Measurements from ENCODE around the gene ADNP2.
A peak's percentile ranks its signal among the peaks of the same experiment; 100 is the strongest.
"Not testable (repeated sequence)": the region's sequence is repeated elsewhere in the genome, so short reads cannot be mapped to it uniquely, and the experiment has no call there.

Gene ADNP2

DNA sequence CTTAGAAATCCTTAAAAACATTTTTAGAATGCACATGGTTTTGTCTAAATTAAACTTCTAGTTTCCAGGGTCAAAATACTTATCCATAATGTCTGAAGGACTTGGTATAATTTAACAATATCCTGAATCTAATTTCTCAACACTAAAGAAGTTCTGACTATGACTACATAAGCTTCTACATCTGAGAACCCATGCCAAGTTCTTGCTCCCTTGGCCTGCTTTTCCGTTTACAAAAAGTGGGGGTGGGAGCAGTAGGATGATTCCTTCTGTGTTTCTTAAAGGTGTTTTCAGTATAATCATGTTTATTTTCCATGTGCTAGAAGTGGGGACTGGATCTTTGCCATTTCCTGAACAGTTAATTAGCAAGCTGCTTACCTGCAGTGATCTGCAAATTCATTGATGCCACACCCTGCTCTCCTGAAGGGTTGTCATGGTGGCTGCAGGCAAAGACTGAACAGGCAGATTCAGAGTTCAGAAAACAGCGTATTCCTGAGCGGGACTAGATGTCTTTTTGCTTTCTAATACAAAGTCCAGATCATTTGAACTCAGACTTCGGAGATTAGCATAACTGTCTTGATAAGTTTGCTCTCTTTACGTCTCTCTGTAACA lies 36.2 kb downstream of the ADNP2 start:
- DNase-seq (ENCODE audit: low read depth), result no peak

DNA sequence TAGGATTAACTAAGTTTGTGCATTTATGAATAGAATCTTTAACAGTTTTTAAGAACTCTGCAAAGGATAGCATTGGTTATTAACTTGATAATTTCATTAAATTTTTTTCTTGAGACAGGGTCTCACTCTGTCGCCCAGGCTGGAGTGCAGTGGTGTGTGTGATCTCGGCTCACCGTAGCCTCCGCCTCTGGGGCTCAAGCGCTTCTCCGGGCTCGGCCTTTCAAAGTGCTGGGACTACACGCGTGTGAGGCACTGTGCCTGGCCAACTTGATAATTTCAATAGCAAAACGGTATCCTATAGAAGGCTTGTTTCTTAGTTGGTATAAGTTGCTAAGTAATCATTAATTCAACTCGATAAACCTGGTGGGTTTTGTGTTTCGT lies 38.0 kb downstream of the ADNP2 start:
- DNase-seq (ENCODE audit: low read depth), result no peak

DNA sequence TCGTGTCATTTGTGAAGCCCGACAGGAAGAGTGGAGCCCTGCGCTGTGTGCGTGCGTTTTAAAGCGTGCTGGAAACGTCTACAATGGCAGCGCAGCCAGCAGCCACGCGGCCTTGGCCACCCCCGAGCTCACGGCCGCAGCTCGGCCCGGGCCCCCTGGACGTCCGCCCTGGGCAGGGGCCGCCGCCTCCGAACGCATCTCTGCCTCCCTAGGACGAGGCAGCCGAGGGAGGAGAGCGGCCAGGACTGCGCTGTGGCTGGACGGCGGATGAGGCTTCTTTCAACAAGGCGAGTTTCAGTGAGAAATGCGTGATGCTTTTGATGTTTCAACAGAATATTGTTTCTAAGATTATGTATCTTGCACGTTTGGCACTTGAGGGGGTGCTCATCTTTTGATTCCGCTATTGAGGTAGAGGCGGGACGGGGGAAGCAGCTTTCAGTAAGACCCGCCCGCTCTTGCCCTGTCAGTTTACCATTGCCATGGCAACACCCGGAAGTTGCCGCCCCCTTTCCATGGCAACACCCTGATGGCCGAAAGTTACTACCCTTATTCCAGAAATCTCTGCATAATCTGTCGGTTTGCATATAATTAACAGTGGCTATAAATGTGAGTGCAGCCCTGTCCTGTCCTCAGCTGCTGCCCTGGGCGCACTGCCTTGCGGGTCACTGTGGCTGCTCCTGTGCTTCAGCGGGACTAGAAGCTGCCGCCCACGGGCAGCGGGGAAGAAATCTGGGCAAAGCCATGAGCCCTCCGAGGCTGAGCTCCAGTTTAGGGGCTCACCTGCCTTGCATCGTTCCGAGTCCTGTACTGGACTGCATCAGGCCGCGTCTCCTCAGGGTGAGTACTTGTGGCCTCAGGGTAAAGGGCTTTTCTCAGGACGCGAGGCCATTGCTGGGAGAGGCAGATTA lies 38.6 kb downstream of the ADNP2 start:
- no peak for DNase-seq (ENCODE audit: low read depth)

DNA sequence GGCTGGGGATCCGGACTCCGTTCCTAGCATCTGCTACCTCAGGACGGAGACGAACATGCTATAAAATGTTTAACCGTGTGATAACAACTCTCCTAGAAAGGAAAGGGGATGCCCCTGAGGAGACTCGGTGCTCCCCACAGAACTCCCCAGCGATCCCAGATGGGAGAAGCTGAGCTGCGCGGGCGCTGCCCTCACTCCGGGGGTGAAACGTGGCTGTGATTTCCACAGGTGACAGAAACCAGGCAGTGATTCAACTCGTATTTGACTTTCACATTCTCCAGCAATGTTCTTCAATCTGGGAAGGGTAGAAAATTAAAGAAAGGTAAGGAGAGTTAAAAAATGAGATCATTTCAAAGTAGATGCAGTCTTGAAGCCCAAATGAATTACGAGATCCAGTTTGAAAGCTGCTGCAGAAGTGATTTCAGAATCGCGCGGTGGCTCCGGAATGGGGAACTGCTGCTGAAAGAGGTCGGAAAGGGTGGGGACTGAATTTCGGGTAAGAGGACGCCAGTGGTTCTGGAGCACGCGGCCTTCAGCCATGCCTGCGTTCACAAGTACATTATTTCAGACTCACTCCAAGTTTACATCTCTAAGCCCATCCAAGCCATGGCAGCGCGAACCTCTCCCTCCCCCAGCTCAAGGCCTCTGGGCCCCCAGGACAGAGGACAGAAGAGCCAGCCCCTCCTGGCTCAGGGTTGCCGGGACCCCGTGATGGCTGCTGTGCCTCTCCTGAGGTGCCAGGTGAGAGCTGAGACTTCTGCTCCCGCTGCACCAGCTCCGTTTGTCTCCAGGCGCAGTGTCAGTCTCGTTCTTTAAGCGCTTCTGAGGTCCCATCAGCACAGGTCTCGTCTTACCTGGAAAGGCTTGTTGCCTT lies 39.5 kb downstream of the ADNP2 start:
- no peak for DNase-seq (ENCODE audit: low read depth)

DNA sequence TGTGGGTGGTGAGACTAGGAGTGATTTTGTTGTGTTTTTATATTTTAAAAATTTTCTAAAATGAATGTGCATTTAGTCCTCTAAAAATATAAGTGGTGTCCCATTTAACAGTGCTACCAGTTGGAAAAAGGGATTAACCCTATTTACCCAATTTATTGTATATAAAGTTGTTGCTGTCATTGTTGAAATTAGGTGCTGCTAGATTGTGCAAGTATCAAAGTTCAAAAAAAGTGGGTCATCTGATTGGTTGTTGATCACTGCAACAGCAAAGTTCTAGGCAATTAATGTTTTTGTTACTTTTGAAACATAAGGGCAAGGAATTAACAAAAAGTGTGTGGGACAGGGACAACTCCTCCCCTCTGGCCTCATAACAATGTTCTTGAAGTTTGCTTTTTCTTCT lies 40.6 kb downstream of the ADNP2 start:
- no peak for DNase-seq (ENCODE audit: low read depth)

DNA sequence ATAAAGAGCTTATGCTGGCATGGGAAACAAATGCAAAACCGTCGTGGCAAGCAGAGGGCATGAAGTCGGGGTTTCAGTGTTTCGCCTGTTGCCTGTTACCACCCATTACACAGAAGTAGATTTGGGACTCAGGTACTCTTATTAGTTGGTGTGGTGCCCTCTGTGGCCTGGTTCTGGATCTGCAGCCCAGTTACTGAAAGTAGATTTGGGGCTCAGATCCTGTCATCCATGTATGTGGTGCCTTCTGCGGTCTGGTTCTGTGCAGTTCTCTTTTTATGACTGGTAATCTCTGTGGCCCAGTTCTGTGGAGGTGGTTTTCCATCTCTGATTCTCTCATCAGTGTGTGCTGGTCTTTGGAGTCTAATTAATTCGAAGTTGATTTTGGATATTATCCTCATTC lies 45.2 kb downstream of the ADNP2 start:
- no peak for DNase-seq (ENCODE audit: low read depth)

DNA sequence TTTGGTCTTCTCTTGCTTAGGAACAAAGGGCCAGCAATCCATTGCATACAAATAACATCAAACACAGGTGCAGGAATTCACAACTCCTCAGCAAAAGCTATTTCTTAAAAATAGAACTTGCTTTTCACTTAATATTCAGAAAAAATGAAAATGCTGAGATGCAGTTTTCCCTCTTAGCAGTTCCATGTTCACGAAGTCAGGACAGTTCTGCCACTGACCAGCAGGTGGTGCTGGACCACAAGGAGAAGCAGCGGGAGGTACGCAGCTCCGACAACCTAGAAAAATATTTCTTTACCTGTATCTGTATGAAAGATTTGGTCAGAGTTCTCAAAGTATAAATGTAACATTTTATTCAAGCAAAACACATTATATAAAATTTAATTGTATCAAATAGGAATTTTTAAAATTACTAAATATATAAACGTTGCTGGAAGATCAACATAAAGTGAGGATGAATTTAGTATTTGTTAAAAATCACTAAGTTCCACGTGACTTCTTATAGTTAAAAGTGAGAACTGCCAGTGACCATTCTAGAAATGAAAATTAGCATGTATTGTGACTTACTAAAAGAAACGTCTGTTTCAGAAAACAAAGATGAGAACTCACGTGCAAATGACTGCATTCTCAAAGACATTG lies 48.8 kb downstream of the ADNP2 start:
- DNase-seq (ENCODE audit: low read depth), result peak; percentile 24

DNA sequence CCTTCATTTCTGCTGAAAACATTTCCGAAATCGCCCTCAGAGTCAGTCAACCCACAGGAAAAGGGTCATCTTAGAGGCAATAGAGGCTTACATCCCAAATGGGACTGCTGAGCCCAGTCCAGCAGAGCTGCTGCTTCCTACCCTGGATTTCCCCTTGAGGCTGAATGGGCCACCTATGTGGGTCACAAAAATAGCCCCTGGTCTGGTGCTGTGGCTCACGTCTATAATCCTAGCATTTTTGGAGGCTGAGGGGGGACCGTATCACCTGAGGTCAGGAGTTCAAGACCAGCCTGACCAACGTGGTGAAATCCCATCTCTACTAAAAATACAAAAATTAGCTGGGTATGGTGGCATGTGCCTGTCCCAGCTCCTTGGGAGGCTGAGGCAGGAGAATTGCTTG lies 49.3 kb downstream of the ADNP2 start:
- no peak for DNase-seq (ENCODE audit: low read depth)

DNA sequence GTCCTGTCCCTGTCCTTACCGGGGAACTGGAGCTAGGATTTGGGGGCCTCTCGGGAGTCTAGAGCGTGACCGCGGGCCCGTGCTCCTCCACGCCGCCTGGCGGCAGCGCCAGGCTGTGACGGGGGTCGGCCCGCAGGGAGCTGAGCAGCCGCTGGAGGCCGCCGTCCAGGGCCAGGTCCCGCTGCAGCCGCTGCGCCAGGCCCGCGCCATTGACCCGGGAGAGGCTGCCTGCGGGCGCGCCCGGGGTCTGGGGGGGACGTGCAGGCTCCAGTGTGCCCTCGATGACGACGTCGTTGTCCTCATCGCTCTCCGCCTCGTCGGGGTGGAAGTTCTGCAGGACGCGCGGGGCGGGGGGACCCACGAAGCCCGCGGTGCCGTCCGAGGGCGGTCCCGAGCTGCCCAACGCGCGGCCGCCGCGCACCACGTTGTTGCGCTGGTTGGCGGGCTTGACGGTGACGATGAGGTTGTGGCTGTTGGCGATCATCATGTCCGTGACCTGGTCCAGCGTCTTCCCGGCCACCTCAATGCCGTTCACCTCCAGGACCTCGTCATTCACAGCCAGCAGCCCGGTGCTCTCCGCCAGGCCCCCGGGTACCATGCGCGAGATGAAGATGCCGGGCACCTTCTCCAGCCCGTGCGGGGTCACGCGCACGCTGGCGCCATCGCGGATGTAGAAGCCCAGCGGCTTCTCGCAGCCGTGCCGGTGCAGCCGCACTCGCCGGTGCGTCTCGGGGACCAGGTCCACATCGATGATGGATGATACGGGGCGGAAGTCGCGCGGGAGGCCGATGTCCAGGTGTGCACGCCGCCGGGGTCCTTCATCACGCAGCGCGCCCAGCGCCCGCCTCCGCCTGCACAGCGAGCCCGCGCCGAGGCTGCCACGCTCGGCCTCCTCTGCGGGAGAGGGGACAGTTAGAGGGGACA lies 50.9 kb downstream of the ADNP2 start:
- DNase-seq (ENCODE audit: low read depth), result no peak

DNA sequence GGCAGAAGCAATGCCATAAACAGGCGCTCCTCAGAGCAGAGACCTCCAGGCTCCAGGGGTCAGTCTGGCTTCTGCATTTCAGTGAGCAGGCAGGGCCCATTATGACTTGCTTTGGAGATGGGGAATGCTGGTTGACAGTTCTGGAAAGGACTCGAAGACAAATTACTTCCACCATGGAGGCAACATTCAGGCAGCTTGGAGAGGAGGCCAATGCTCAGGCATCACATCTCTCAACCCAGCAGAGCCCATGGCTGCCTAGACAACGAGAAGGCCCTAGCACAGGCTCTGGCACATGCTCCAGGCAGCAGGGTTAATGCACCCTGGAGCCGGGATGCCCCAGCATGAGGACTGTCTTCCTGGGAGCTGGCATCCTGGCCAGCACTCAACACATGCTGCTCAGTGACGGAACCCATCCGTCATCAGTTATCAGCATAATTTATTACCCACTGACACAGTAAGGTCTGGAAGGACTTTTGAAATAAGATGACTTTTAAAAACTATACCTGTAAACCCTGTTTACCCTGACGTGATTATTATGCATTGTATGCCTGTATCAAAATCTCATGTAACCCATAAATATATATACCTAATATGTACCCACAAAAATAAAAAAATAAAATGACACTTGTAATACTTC lies 52.8 kb downstream of the ADNP2 start:
- DNase-seq (ENCODE audit: low read depth), result no peak

DNA sequence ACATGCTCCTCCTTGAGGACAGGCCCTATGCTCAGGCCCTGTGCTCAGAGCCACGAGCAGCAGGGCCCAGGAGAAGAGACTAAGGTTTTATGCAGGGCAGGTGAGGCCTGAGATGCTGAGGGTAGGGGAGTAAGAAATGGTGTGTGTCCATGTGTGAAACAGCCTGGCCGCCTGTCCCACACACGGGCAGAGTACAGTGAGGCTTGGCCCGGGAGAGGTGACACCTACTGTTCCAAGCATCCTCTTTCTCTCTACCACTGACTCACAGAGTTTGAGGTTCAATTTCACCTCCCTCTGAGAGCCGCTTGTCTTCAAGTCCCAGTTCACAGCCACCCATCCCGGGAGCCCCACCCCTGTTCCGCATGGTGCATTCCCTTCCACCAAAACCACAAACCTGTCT lies 54.1 kb downstream of the ADNP2 start:
- no peak for DNase-seq (ENCODE audit: low read depth)

DNA sequence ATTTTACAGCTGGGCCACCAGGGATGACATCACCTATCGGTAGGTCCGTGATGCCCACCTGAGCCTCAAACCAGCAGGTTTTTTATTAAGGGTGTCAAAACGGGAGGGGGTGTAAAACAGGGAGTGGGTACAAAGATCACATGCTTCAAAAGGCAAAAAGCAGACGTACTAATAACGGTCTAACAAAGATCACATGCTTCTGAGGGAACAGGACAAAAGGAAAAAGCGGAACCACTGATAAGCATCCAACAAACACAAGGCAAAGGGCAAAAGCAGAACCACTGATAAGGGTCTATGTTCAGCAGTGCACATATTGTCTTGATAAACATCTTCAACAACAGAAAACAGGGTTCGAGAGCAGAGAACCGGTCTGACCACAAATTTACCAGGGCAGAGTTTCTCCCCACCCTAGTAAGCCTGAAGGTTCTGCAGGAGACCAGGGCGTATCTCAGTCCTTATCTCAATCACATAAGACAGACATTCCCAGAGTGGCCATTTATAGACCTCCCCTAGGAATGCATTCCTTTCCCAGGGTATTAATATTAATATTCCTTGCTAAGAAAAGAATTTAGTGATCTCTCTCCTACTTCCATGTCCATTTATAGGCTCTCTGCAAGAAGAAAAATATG lies 55.8 kb downstream of the ADNP2 start:
- DNase-seq (ENCODE audit: low read depth), result not testable (repeated sequence)

DNA sequence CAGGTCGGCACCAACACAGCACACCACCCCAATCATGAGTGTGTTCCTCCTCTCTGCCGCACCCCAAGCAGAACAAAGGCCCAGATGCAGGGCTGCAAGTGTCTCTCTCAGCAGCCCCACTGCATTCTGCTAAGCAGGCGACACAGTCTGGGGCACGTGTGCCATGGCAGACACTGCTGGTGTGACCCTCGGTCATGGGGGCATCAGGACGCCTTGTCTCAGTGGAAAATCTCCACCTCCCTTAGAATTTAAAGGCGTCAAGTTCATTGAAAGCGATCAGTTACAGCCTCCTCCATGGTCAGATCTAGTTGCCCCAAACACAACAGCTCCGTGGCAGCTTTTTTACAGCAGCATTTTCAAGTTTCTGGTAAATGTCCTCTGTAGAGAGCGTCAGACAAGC lies 57.2 kb downstream of the ADNP2 start:
- DNase-seq (ENCODE audit: low read depth), result no peak

DNA sequence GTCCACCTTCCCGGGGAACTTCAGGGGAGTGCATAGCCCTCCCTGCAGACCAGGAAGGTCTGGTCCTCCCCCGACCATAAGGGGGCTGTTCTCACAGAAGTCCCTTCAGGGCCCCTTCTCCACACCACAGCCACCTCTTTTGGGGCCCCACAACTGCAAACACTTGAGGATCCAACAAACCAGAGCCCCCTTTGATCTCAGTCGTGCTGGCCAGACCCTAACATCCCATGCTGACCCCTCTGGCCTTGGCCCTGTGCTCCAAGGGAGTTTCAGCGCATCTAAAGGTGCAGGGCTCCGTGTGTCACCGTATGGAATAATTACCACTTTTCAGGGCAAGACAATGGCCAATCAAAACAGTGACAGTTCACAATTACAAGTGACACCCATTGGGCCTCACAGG lies 57.7 kb downstream of the ADNP2 start:
- no peak for DNase-seq (ENCODE audit: low read depth)

DNA sequence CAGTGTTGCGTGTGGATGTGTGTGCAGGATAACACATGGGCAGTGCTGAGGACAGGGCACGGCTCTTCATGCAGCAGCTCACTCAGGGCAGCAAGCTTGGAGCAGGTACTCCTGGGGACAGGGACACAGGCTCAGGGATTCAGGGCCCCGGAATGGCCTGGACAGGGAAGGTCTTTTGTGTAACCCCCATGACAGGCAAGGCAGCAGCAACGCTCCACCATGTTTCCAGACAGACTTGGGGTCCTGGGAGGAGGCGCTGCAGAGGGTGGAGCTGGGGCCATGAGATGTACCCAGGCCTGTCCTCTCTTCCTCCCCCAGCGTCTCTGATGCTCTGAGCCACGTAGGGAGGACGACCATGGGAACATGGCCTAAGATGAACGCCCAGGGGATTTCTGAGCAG lies 58.3 kb downstream of the ADNP2 start:
- DNase-seq (ENCODE audit: low read depth), result no peak

DNA sequence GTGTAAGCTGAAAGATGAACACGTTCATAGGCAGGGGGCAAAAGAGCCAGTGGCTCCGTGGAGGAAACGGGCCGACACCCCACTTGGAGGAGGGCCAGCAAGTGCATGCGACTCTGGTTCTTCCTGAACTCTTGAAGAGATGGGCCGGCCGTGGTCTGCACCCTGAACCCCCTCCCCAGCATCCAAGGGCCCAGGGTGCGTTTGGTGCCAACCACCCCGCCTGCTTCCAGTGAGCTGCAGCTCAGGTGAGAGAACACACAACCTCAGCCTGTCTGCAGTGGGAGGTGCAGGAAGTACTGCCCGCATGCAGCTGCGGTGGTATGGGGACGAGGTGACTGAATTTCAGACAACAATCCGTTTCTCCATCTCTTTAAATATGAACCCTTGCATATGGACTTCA lies 58.9 kb downstream of the ADNP2 start:
- DNase-seq (ENCODE audit: low read depth), result no peak

DNA sequence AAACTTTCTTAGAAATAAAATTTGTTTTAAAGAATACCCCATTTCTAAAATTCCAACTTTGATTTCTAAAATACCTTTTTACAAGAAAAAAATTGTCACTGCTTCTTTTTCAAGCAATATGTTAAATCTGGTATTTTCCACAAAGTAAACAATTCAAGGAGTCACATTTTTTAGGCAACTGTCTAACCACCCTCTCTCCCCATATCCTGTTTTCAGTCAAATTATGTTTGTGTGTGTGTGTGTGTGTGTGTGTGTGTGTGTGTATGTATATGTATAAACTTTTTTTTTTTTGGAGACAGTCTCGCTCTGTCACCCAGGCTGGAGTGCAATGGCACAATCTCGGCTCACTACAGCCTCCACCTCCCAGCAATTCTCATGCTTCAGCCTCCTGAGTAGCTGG lies 59.3 kb downstream of the ADNP2 start:
- no peak for DNase-seq (ENCODE audit: low read depth)

DNA sequence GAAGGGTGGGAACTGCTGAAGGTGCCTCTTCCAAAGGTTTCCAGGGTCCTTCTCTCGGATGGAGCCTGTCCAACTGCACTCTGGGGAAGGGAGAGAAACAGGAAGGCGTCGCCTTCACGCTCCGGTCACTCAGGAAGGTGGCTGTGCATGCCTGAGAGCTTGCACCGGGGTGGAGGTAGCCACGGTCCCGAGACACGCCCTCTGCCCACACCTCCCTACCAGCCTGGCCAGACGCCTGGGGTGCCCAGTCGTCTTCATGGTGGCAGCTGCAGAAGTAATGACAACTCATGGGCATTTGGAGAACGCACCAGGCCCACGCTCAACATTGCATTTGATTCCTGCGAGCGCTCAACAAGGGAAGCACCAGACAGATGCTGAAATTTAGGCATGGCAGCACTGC lies 59.9 kb downstream of the ADNP2 start:
- no peak for DNase-seq (ENCODE audit: low read depth)

DNA sequence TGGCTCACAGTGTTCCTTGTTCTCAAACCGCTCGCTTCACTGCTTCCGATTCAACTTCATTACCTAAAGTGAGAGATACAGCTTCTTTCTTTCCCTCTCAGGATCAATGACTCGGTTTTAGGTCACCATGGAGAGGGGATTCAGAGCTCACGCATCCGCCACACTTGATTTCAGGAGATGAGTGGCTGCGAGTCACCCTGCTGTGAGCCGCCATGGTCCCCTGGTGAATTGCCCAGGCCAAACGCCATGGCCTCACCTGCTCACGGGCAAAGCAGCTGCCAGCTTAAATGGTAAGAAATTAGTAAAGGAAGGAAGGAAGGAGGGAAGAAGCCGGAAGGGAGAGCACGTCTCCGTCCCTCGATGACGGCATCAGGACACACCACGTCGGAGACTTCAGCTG lies 60.5 kb downstream of the ADNP2 start:
- peak; percentile 23 for DNase-seq (ENCODE audit: low read depth)

DNA sequence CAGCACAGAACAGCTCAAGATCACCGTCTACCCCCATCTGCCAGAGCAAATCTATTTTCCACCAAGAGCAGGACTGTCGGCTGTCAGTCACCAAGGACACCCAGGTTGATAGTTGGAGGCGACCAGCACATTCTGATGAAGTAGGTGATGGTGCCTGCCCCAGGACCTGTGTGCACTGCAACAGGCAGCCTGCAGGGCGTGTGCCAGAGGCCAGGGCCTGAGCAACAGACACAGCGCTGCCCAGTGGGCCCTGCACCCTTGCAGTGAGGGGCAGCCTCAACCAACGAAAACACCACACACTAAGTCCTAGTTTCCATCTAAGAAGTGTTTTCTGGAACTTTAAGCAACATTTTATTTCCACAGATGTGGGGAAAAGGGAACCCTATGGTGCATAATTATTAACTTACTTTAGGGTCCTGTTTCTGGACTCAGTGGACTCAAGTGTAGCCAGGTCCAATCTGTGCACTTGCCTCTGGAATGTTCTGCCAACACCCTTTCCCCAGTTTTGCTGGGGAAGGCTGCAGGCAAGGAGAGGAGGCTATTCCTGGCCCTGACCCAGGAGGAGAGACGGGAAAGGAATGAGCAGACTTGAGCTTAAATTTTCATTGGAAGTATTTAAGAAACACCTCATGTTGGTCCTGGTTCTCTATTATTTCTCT lies 61.5 kb downstream of the ADNP2 start:
- no peak for DNase-seq (ENCODE audit: low read depth)
